ENCODE measurements around the gene S100B. TPM values are rescaled to one million over a fixed set of nuclear protein-coding genes. Genes with fewer than 3 reads are reported as not detected.

S100B gene
- total RNA-seq, 6 donors from 2014 or later: 1.8 to 4.5 (median 2.7) TPM; not detected in 2

DNA sequence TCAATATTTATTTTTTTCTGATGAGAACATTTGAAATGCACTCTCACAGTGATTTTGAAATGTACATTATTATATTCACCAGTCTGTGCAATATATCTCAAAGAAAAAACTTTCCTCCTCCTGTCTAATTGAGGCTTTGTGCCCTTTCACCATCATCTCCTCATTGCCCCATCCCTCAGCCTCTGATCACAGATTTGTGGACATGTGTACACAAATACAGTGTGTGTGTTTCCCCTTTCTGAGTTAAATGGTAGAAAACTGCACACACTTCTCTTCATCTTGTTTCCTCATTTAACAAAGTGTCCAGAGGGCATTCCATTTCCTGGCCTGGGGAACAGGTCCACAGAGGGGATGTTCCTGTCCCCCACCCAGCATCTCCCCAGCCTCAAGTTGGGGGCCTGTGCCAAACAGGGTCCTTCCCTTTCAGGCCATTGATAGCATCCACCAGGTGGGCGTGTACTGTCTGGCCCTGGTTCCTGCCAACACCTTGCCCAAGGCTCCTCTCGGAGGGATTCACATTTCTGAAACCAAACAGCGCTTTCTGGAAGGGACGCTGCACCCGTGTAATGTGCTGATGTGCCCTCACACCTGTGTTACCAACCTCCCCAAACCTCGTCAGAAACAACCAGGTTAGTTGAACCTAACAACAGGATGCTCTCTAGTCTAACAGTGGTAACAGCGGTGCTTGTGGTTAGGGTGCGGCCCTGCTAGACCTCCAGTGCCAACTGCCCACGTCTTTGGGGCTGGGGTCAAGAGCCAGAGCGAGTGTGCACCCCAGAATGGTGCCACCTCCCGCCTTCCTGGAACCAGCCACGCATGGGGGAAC, 54.6 kb downstream of the S100B start:
- Histone ChIP-seq H3K4me1 (peaks cover 0 to 2% (median 0%) of the 10 kb centered on the region in 4 donors), H3K9me3 (no peaks in the 10 kb centered on the region), H3K4me3 (no peak overlapping the region), H3K27ac (peak overlapping the region in 3 of 4 donors; percentile 15 to 83 (median 69)), H3K36me3 (peaks cover 0 to 83% (median 64%) of the 10 kb centered on the region in 4 donors), H3K27me3 (no peaks in the 10 kb centered on the region)
- 47 to 89% methylated on average over 3 to 12 of the region's 12 CpGs for WGBS, 2 donors
- peak in 1 of 2 donors; percentile 41 for DNase-seq
- ATAC-seq (ENCODE audit: low FRiP score in 2 of 2): no peak
- TF ChIP-seq POLR2AphosphoS5 (IDR thresholded peaks at IDR 0.05) (peak in 1 of 2 donors; percentile 22), EP300 (IDR thresholded peaks at IDR 0.05) (no peak), CTCF (IDR thresholded peaks at IDR 0.05) (no peak), POLR2A (IDR thresholded peaks at IDR 0.05) (peak in 1 of 4 donors; percentile 12)

- DNase-seq (peak in 1 of 2 donors; percentile 66), ATAC-seq (ENCODE audit: low FRiP score in 2 of 2) (no peak)
- Histone ChIP-seq H3K27me3 (no peaks in the 10 kb centered on the region), H3K36me3 (peaks cover 0 to 82% (median 60%) of the 10 kb centered on the region in 4 donors), H3K4me3 (no peak overlapping the region), H3K4me1 (peaks cover 0 to 2% (median 0%) of the 10 kb centered on the region in 4 donors), H3K9me3 (no peaks in the 10 kb centered on the region), H3K27ac (peak overlapping the region in 1 of 4 donors; percentile 83)
- TF ChIP-seq EP300 (IDR thresholded peaks at IDR 0.05): no peak
- no peak for TF ChIP-seq POLR2A (IDR thresholded peaks at IDR 0.05)
- no peak for TF ChIP-seq CTCF (IDR thresholded peaks at IDR 0.05)
- TF ChIP-seq POLR2AphosphoS5 (IDR thresholded peaks at IDR 0.05): no peak
- WGBS, 2 donors: 93 to 94% methylated on average over 14 to 18 of the region's 18 CpGs
Observed at GRCh38 chr21:46549650-46550049, 55.2 kb downstream of the S100B start.

Other genes starting within 250 kb of the S100B start
- 100 to 1,000 TPM in 1 of 6 donors, 10 to 100 TPM in 5; 22.6 to 144 (median 43.0) TPM for gene DIP2A, start 146.2 kb downstream of the S100B start, total RNA-seq
- 100 to 1,000 TPM in 5 of 6 donors, 10 to 100 TPM in 1; 91.6 to 152 (median 115) TPM for gene PRMT2, start 30.6 kb upstream of the S100B start, total RNA-seq